Myocyte (in vitro differentiated cells): ENCODE data around the gene RFPL3. TPM values are rescaled to one million over a fixed set of nuclear protein-coding genes. Genes with fewer than 3 reads are reported as not detected.
"Not testable (repeated sequence)": the region's sequence is repeated elsewhere in the genome, so short reads cannot be mapped to it uniquely, and the experiment has no call there.

Experiments used
- DNase-seq: peaks from one replicate; pipeline ENCODE4 v3.0.0-alpha.2; 2012; ENCODE audit warnings: low read depth
- total RNA-seq: library from RNA; depleted of rRNA; stranded (reverse); fragments of >200 nt; gene quantifications from 2 replicates; pipeline ENCODE4 v1.2.3, GENCODE V29; 2014

The RFPL3 gene
- total RNA-seq, 1 donor from 2014 or later = not detected

- DNase-seq = no peak
These were observed 28.4 kb upstream of the RFPL3 start for GRCh38 chr22:32329202-32329645.

- DNase-seq = no peak
These were observed 26.3 kb upstream of the RFPL3 start for GRCh38 chr22:32331236-32331917.

- no peak for DNase-seq
These were observed 25.5 kb upstream of the RFPL3 start for GRCh38 chr22:32331918-32332725.

- DNase-seq = no peak
These were observed 24.4 kb upstream of the RFPL3 start for GRCh38 chr22:32333141-32333768.

GRCh38 chr22:32333769-32334659 lies 23.7 kb upstream of the RFPL3 start:
- DNase-seq = no peak

GRCh38 chr22:32334660-32335365 lies 22.9 kb upstream of the RFPL3 start:
- DNase-seq = no peak

GRCh38 chr22:32335471-32335870 lies 22.2 kb upstream of the RFPL3 start:
- DNase-seq = no peak

- no peak for DNase-seq
These were observed 21.5 kb upstream of the RFPL3 start for GRCh38 chr22:32336121-32336603.

GRCh38 chr22:32336771-32337424 lies 20.8 kb upstream of the RFPL3 start:
- no peak for DNase-seq

- not testable (repeated sequence) for DNase-seq
These were observed 20.2 kb upstream of the RFPL3 start for GRCh38 chr22:32337425-32337824.

- DNase-seq = no peak
These were observed 18.9 kb upstream of the RFPL3 start for GRCh38 chr22:32338757-32339156.

GRCh38 chr22:32339190-32340012 lies 18.3 kb upstream of the RFPL3 start:
- no peak for DNase-seq

GRCh38 chr22:32340411-32340810 lies 17.3 kb upstream of the RFPL3 start:
- DNase-seq = no peak

GRCh38 chr22:32341122-32341740 lies 16.4 kb upstream of the RFPL3 start:
- no peak for DNase-seq

- DNase-seq = no peak
These were observed 14.7 kb upstream of the RFPL3 start for GRCh38 chr22:32342977-32343376.

GRCh38 chr22:32343941-32344340 lies 13.7 kb upstream of the RFPL3 start:
- no peak for DNase-seq

- no peak for DNase-seq
These were observed 9.5 kb upstream of the RFPL3 start for GRCh38 chr22:32348031-32348611.

GRCh38 chr22:32351875-32352274 lies 5.8 kb upstream of the RFPL3 start:
- DNase-seq = not testable (repeated sequence)
